Parathyroid adenoma (tissue), 2 donors: ENCODE data around the gene ZNF689.
"Not testable (repeated sequence)": the region's sequence is repeated elsewhere in the genome, so short reads cannot be mapped to it uniquely, and the experiment has no call there.

Experiments
- H2AFZ ChIP-seq: fragments of 300-600 bp; sonication (generic); one replicate; pipeline ENCODE4 v1.7.0; 2017; ENCODE audit warnings: antibody characterized with exemption, mild to moderate bottlenecking
- H3K27ac ChIP-seq: fragments of 300-600 bp; sonication (generic); one replicate; pipeline ENCODE4 v1.7.0; 2017
- H3K27me3 ChIP-seq: fragments of 300-600 bp; sonication (generic); one replicate; pipeline ENCODE4 v1.7.0; 2017; ENCODE audit warnings: low read length; ENCODE audit not compliant: control insufficient read depth, insufficient read depth
- H3K36me3 ChIP-seq: fragments of 300-600 bp; sonication (generic); one replicate; pipeline ENCODE4 v1.7.0; 2017; ENCODE audit warnings: low read length; ENCODE audit not compliant: control insufficient read depth, insufficient read depth
- H3K4me1 ChIP-seq: fragments of 300-600 bp; sonication (generic); one replicate; pipeline ENCODE4 v1.7.0; 2017; ENCODE audit warnings: control low read depth
- H3K4me2 ChIP-seq: fragments of 300-600 bp; sonication (generic); one replicate; pipeline ENCODE4 v1.7.0; 2017; ENCODE audit warnings: low read length
- H3K4me3 ChIP-seq: fragments of 300-600 bp; sonication (generic); one replicate; pipeline ENCODE4 v1.7.0; 2017; ENCODE audit warnings: low read depth, low read length
- H3K79me2 ChIP-seq: fragments of 300-600 bp; sonication (generic); one replicate; pipeline ENCODE4 v1.7.0; 2017; ENCODE audit warnings: control low read depth
- H3K9ac ChIP-seq: fragments of 300-600 bp; sonication (generic); one replicate; pipeline ENCODE4 v1.7.0; 2017; ENCODE audit warnings: mild to moderate bottlenecking
- H3K9me3 ChIP-seq: fragments of 300-600 bp; sonication (generic); one replicate; pipeline ENCODE4 v1.7.0; 2017; ENCODE audit warnings: low read length; ENCODE audit not compliant: control insufficient read depth
- CTCF ChIP-seq: fragments of 300-600 bp; sonication (generic); IDR thresholded peaks from one replicate; pipeline ENCODE4 v1.7.0; 2017; ENCODE audit warnings: antibody characterized with exemption, mild to moderate bottlenecking
- donor health status: primary hyperparathyroidism.

ZNF689 gene

GRCh38 chr16:30636599-30636998 lies 26.4 kb upstream of the ZNF689 start:
- no peak overlapping the region for H3K4me3 ChIP-seq

GRCh38 chr16:30633526-30633925 lies 23.3 kb upstream of the ZNF689 start:
- peak overlapping the region; percentile 92 for H3K4me3 ChIP-seq
- H3K4me1 ChIP-seq = no peaks in the 10 kb centered on the region
- peak overlapping the region; percentile 99 for H2AFZ ChIP-seq
- no peaks in the 10 kb centered on the region for H3K36me3 ChIP-seq
- H3K9me3 ChIP-seq = no peaks in the 10 kb centered on the region
- H3K4me2 ChIP-seq = peak overlapping the region; percentile 88
- H3K79me2 ChIP-seq = no peaks in the 10 kb centered on the region
- TF ChIP-seq CTCF = no peak
- peak overlapping the region; percentile 93 for H3K27ac ChIP-seq
- H3K9ac ChIP-seq = no peak overlapping the region
- H3K27me3 ChIP-seq = no peaks in the 10 kb centered on the region

More at GRCh38 chr16:30636599-30636998, 26.4 kb upstream of the ZNF689 start:
- no peaks in the 10 kb centered on the region for H3K27me3 ChIP-seq
- no peaks in the 10 kb centered on the region for H3K9me3 ChIP-seq
- no peak for TF ChIP-seq CTCF
- no peak overlapping the region for H2AFZ ChIP-seq
- H3K9ac ChIP-seq = no peak overlapping the region
- no peak overlapping the region for H3K27ac ChIP-seq
- no peaks in the 10 kb centered on the region for H3K79me2 ChIP-seq
- H3K36me3 ChIP-seq = no peaks in the 10 kb centered on the region
- no peak overlapping the region for H3K4me2 ChIP-seq
- H3K4me1 ChIP-seq = no peaks in the 10 kb centered on the region

GRCh38 chr16:30632454-30632853 lies 22.3 kb upstream of the ZNF689 start:
- not testable (repeated sequence) for H3K4me3 ChIP-seq, H3K79me2 ChIP-seq, H3K27ac ChIP-seq, H3K4me1 ChIP-seq, H3K9ac ChIP-seq, H3K9me3 ChIP-seq, H3K36me3 ChIP-seq, H2AFZ ChIP-seq, H3K4me2 ChIP-seq, H3K27me3 ChIP-seq

GRCh38 chr16:30628628-30629540 lies 18.7 kb upstream of the ZNF689 start:
- Histone ChIP-seq H3K79me2 (no peaks in the 10 kb centered on the region), H3K27me3 (no peaks in the 10 kb centered on the region), H3K4me3 (no peak overlapping the region), H3K9ac (no peak overlapping the region), H3K36me3 (no peaks in the 10 kb centered on the region), H3K27ac (no peak overlapping the region), H2AFZ (peak overlapping the region; percentile 82), H3K4me1 (no peaks in the 10 kb centered on the region), H3K4me2 (peak overlapping the region; percentile 51), H3K9me3 (no peaks in the 10 kb centered on the region)
- peak; percentile 94 for TF ChIP-seq CTCF

GRCh38 chr16:30626236-30626635 lies 16.0 kb upstream of the ZNF689 start:
- Histone ChIP-seq H3K4me1 (no peaks in the 10 kb centered on the region), H3K27me3 (no peaks in the 10 kb centered on the region), H3K4me2 (no peak overlapping the region), H3K79me2 (no peaks in the 10 kb centered on the region), H3K36me3 (no peaks in the 10 kb centered on the region), H3K9me3 (no peaks in the 10 kb centered on the region), H2AFZ (no peak overlapping the region), H3K27ac (no peak overlapping the region), H3K9ac (no peak overlapping the region), H3K4me3 (no peak overlapping the region)
- no peak for TF ChIP-seq CTCF
